ENCODE measurements around the gene CDH4. TPM values are rescaled to one million over a fixed set of nuclear protein-coding genes. Genes with fewer than 3 reads are reported as not detected.

The CDH4 gene
- total and polyA plus RNA-seq, 2 of the 13 experiments (the other 11 are each of a cell fraction or from before 2014, with no cell fraction given), result not detected

DNA sequence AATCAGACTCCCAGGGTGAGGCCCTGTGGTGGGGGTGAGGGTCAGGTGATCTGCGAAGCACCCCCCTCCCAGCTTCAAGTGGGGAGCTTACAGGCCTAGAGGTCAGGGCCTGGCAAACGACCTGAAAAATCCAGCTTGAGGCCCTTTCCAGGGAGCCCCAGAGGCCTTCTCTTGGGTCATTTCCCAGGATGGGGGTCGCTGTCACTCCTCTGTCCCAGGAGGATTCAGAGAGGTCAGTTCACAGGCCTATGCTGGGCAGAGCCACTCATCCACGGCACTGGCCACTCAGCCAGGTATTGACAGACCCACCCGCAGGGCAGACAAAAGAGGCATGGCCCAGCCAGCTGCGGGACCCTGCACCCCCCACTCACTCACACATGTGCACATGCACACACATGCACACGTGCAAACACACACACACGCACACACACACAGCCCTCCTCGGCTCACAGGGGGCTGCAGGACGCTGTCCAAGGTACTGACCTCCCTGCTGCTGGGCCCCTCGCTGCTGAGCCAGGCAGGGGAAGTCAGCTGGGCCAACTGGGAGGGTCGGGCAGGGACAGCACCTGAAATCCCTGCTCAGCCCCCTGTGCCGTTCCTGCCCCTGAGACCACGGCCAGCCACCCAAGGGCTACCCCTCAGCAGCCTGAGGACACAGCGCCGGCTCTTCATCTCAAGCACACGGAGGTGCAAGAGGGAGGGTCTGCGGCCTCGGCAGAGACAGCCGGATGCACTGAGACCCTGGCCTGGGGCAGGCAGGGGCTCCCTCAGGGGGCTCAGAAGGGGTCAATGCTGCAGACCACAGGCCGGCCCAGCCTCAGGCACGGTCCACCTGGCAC is 699.9 kb downstream of the CDH4 start (continued):
- TF ChIP-seq, protein P1, sequence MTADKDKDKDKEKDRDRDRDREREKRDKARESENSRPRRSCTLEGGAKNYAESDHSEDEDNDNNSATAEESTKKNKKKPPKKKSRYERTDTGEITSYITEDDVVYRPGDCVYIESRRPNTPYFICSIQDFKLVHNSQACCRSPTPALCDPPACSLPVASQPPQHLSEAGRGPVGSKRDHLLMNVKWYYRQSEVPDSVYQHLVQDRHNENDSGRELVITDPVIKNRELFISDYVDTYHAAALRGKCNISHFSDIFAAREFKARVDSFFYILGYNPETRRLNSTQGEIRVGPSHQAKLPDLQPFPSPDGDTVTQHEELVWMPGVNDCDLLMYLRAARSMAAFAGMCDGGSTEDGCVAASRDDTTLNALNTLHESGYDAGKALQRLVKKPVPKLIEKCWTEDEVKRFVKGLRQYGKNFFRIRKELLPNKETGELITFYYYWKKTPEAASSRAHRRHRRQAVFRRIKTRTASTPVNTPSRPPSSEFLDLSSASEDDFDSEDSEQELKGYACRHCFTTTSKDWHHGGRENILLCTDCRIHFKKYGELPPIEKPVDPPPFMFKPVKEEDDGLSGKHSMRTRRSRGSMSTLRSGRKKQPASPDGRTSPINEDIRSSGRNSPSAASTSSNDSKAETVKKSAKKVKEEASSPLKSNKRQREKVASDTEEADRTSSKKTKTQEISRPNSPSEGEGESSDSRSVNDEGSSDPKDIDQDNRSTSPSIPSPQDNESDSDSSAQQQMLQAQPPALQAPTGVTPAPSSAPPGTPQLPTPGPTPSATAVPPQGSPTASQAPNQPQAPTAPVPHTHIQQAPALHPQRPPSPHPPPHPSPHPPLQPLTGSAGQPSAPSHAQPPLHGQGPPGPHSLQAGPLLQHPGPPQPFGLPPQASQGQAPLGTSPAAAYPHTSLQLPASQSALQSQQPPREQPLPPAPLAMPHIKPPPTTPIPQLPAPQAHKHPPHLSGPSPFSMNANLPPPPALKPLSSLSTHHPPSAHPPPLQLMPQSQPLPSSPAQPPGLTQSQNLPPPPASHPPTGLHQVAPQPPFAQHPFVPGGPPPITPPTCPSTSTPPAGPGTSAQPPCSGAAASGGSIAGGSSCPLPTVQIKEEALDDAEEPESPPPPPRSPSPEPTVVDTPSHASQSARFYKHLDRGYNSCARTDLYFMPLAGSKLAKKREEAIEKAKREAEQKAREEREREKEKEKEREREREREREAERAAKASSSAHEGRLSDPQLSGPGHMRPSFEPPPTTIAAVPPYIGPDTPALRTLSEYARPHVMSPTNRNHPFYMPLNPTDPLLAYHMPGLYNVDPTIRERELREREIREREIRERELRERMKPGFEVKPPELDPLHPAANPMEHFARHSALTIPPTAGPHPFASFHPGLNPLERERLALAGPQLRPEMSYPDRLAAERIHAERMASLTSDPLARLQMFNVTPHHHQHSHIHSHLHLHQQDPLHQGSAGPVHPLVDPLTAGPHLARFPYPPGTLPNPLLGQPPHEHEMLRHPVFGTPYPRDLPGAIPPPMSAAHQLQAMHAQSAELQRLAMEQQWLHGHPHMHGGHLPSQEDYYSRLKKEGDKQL (CRISPR knock-in tag; IDR thresholded peaks at IDR 0.05; ENCODE audit: low read depth), result no peak
- peak; percentile 75; the same call in 1 of the 2 replicates for TF ChIP-seq SP4 (CRISPR knock-in tag; IDR thresholded peaks at IDR 0.05)
- no peak for TF ChIP-seq ADNP (CRISPR knock-in tag; IDR thresholded peaks at IDR 0.05)
- peak; percentile 99 for TF ChIP-seq ZNF546 (CRISPR knock-in tag; conservative IDR thresholded peaks at IDR 0.05)
- TF ChIP-seq ZNF34 (CRISPR knock-in tag; IDR thresholded peaks at IDR 0.05; ENCODE audit: borderline replicate concordance), result no peak
- peak; percentile 84 for TF ChIP-seq IRF2 (CRISPR knock-in tag; IDR thresholded peaks at IDR 0.05)
- TF ChIP-seq JUNB (CRISPR knock-in tag; IDR thresholded peaks at IDR 0.05; ENCODE audit: borderline replicate concordance), result peak; percentile 84
- 0 out of 2 replicates have a peak, but pooled peaks have one; percentile 46 for TF ChIP-seq KAT7 (CRISPR knock-in tag; IDR thresholded peaks at IDR 0.05; ENCODE audit: borderline replicate concordance)
- TF ChIP-seq ZSCAN31 (CRISPR knock-in tag; IDR thresholded peaks at IDR 0.05; ENCODE audit: low read depth), result peak; percentile 93
- TF ChIP-seq, protein P2, sequence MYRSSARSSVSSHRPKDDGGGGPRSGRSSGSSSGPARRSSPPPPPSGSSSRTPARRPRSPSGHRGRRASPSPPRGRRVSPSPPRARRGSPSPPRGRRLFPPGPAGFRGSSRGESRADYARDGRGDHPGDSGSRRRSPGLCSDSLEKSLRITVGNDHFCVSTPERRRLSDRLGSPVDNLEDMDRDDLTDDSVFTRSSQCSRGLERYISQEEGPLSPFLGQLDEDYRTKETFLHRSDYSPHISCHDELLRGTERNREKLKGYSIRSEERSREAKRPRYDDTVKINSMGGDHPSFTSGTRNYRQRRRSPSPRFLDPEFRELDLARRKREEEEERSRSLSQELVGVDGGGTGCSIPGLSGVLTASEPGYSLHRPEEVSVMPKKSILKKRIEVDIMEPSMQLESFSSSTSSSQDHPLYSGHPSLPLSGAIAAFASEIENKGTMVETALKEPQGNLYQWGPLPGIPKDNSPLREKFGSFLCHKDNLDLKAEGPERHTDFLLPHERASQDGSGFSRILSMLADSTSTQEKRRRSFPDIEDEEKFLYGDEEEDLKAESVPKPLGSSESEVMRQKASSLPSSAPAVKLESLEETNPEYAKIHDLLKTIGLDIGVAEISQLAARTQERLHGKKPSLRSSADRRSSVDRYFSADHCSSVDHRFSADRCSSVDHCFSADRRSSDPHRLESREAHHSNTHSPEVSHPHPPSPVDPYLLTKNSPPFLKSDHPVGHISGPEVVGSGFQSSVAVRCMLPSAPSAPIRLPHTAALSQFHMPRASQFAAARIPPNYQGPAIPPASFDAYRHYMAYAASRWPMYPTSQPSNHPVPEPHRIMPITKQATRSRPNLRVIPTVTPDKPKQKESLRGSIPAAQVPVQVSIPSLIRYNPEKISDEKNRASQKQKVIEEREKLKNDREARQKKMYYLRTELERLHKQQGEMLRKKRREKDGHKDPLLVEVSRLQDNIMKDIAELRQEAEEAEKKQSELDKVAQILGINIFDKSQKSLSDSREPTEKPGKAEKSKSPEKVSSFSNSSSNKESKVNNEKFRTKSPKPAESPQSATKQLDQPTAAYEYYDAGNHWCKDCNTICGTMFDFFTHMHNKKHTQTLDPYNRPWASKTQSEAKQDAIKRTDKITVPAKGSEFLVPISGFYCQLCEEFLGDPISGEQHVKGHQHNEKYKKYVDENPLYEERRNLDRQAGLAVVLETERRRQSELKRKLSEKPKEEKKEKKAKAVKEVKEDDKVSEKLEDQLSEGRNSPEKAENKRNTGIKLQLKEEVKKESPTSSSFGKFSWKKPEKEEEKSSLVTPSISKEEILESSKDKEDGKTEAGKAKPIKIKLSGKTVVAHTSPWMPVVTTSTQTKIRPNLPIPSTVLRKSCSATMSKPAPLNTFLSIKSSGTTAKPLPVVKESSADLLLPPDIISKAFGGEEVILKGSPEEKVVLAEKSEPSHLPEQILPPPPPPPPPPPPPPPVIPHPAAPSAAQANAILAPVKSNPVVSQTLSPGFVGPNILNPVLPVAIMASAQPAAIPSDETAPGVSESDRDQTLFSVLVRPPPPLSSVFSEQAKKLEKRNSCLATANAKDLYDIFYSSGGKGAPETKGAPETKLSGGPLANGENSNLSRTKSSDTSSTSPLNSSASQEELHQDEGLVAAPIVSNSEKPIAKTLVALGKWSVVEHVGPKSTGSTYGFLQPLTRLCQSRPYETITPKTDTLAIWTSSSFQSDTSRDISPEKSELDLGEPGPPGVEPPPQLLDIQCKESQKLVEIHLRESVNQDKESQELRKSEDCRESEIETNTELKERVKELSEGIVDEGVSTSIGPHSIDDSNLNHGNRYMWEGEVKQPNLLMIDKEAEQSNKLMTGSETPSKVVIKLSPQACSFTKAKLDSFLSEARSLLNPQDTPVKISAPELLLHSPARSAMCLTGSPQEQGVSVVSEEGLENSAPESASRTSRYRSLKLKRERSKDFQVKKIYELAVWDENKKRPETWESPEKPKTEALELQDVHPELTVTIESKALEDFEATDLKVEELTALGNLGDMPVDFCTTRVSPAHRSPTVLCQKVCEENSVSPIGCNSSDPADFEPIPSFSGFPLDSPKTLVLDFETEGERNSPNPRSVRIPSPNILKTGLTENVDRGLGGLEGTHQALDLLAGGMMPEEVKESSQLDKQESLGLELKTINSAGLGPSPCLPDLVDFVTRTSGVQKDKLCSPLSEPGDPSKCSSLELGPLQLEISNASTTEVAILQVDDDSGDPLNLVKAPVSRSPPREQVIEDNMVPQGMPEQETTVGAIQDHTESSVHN (CRISPR knock-in tag; IDR thresholded peaks at IDR 0.05), result peak; percentile 97; the same call in 1 of the 2 replicates
- peak; percentile 38; the same call in 1 of the 2 replicates for TF ChIP-seq NR2C2 (CRISPR knock-in tag; IDR thresholded peaks at IDR 0.05; ENCODE audit: borderline replicate concordance)
- TF ChIP-seq ZNF614 (CRISPR knock-in tag; IDR thresholded peaks at IDR 0.05; ENCODE audit: borderline replicate concordance), result peak; percentile 77; the same call in 1 of the 2 replicates
- TF ChIP-seq GABPB1 (CRISPR knock-in tag; IDR thresholded peaks at IDR 0.05), result peak; percentile 73
- TF ChIP-seq ZNF263 (CRISPR knock-in tag; IDR thresholded peaks at IDR 0.05), result peak; percentile 75

All from HepG2 (cell line).